MM.1S (cell line): ENCODE data around the gene POLQ.

Experiments
- DNase-seq: peaks from one replicate; pipeline ENCODE4 v3.0.0-alpha.2; 2015
- H2AFZ ChIP-seq: fragments of 300-600 bp; sonication (generic); 2 replicates; pipeline ENCODE4 v1.6.0; 2016; ENCODE audit warnings: antibody characterized with exemption, low read length
- H3F3A ChIP-seq: fragments of 300-600 bp; sonication (generic); 2 replicates; pipeline ENCODE4 v1.6.1; 2016; ENCODE audit warnings: mild to moderate bottlenecking, antibody characterized with exemption, low read length, moderate library complexity, mixed read lengths; ENCODE audit not compliant: insufficient read depth
- H3K27ac ChIP-seq: fragments of 300-600 bp; sonication (generic); 2 replicates; pipeline ENCODE4 v1.5.1; 2016; ENCODE audit warnings: mild to moderate bottlenecking, low read length
- H3K27me3 ChIP-seq: fragments of 300-600 bp; sonication (generic); replicated peaks from 2 replicates; pipeline ENCODE4 v1.6.0; 2016; ENCODE audit warnings: low read length; ENCODE audit not compliant: insufficient read depth
- H3K36me3 ChIP-seq: fragments of 300-600 bp; sonication (generic); replicated peaks from 2 replicates; pipeline ENCODE4 v1.6.1; 2016; ENCODE audit warnings: mild to moderate bottlenecking, low read length, mixed read lengths; ENCODE audit not compliant: insufficient read depth
- H3K4me1 ChIP-seq: fragments of 300-600 bp; sonication (generic); 2 replicates; pipeline ENCODE4 v1.6.1; 2016; ENCODE audit warnings: low read length, mixed read lengths
- H3K4me2 ChIP-seq: fragments of 300-600 bp; sonication (generic); 2 replicates; pipeline ENCODE4 v1.6.0; 2016; ENCODE audit warnings: low read depth, low read length
- H3K4me3 ChIP-seq: fragments of 300-600 bp; sonication (generic); 2 replicates; pipeline ENCODE4 v1.5.1; 2016; ENCODE audit warnings: low read length, mixed read lengths
- H3K79me2 ChIP-seq: fragments of 300-600 bp; sonication (generic); 2 replicates; pipeline ENCODE4 v1.6.1; 2016; ENCODE audit warnings: mixed run types, low read length, mixed read lengths
- H3K9ac ChIP-seq: fragments of 300-600 bp; sonication (generic); 2 replicates; pipeline ENCODE4 v1.6.1; 2016; ENCODE audit warnings: low read length, mixed read lengths
- H3K9me2 ChIP-seq: fragments of 300-600 bp; sonication (generic); replicated peaks from 2 replicates; pipeline ENCODE4 v1.6.1; 2016; ENCODE audit warnings: mild to moderate bottlenecking, low read length, mixed read lengths; ENCODE audit not compliant: insufficient read depth
- H3K9me3 ChIP-seq: fragments of 300-600 bp; sonication (generic); replicated peaks from 2 replicates; pipeline ENCODE4 v1.6.1; 2016; ENCODE audit warnings: mild to moderate bottlenecking, low read length, mixed read lengths; ENCODE audit not compliant: insufficient read depth
- H4K20me1 ChIP-seq: fragments of 300-600 bp; sonication (generic); 2 replicates; pipeline ENCODE4 v1.6.1; 2016; ENCODE audit warnings: mild to moderate bottlenecking, low read length, moderate library complexity, mixed read lengths; ENCODE audit not compliant: insufficient read depth
- CTCF ChIP-seq: fragments of 300-600 bp; sonication (generic); IDR thresholded peaks from 2 replicates; pipeline ENCODE4 v1.5.1; 2016; ENCODE audit warnings: antibody characterized with exemption, low read length, mixed read lengths
- EZH2 ChIP-seq: fragments of 300-600 bp; sonication (generic); optimal IDR thresholded peaks from 2 replicates; pipeline ENCODE3; 2017; ENCODE audit warnings: low read depth, mild to moderate bottlenecking, antibody characterized with exemption, low read length, mixed read lengths
- EZH2phosphoT487 ChIP-seq: fragments of 300-600 bp; sonication (generic); IDR thresholded peaks from 2 replicates; pipeline ENCODE4 v1.6.1; 2018; ENCODE audit warnings: antibody characterized with exemption, low read length

Gene POLQ

GRCh38 chr3:121436074-121436473 lies 109.7 kb downstream of the POLQ start:
- DNase-seq: no peak
- Histone ChIP-seq H3K4me3 (no peak overlapping the region), H3K9me2 (no peaks in the 10 kb centered on the region), H3K27me3 (no peaks in the 10 kb centered on the region), H3K36me3 (peaks cover 5% of the 10 kb centered on the region), H3K9me3 (no peaks in the 10 kb centered on the region), H3K27ac (no peak overlapping the region), H3K4me2 (no peak overlapping the region), H3K9ac (no peak overlapping the region), H3F3A (peaks cover 14% of the 10 kb centered on the region), H4K20me1 (peaks cover 5% of the 10 kb centered on the region), H3K79me2 (no peaks in the 10 kb centered on the region), H2AFZ (no peak overlapping the region), H3K4me1 (peaks cover 10% of the 10 kb centered on the region; the same call in 1 of the 2 replicates)
- TF ChIP-seq EZH2phosphoT487 (no peak), EZH2 (no peak), CTCF (no peak)

- no peaks in the 10 kb centered on the region; the same call in 1 of the 2 replicates for H3K36me3 ChIP-seq
- TF ChIP-seq EZH2: no peak
- TF ChIP-seq EZH2phosphoT487: no peak
- no peak for TF ChIP-seq CTCF
- peaks cover 14% of the 10 kb centered on the region for H3F3A ChIP-seq
- H4K20me1 ChIP-seq: peaks cover 5% of the 10 kb centered on the region
- no peaks in the 10 kb centered on the region for H3K9me3 ChIP-seq
- no peak overlapping the region for H3K4me2 ChIP-seq
- peak; percentile 93 for DNase-seq
- H3K79me2 ChIP-seq: no peaks in the 10 kb centered on the region
- no peak overlapping the region for H3K4me3 ChIP-seq
- no peak overlapping the region for H2AFZ ChIP-seq
- no peak overlapping the region for H3K9ac ChIP-seq
- no peak overlapping the region for H3K27ac ChIP-seq
- H3K9me2 ChIP-seq: no peaks in the 10 kb centered on the region
- peaks cover 10% of the 10 kb centered on the region; the same call in 1 of the 2 replicates for H3K4me1 ChIP-seq
- H3K27me3 ChIP-seq: no peaks in the 10 kb centered on the region
Measured at GRCh38 chr3:121431726-121432517, 113.9 kb downstream of the POLQ start.

- DNase-seq: no peak
- Histone ChIP-seq H3K27ac (no peak overlapping the region), H2AFZ (no peak overlapping the region), H3K9me2 (no peaks in the 10 kb centered on the region), H3F3A (peaks cover 14% of the 10 kb centered on the region), H3K9ac (no peak overlapping the region), H3K36me3 (no peaks in the 10 kb centered on the region; the same call in 1 of the 2 replicates), H3K4me1 (peaks cover 10% of the 10 kb centered on the region; the same call in 1 of the 2 replicates), H3K9me3 (no peaks in the 10 kb centered on the region), H4K20me1 (peaks cover 5% of the 10 kb centered on the region), H3K4me3 (no peak overlapping the region), H3K27me3 (no peaks in the 10 kb centered on the region), H3K4me2 (no peak overlapping the region), H3K79me2 (no peaks in the 10 kb centered on the region)
- TF ChIP-seq CTCF: no peak
- no peak for TF ChIP-seq EZH2phosphoT487
- no peak for TF ChIP-seq EZH2
Measured at GRCh38 chr3:121430664-121431215, 115.0 kb downstream of the POLQ start.
